Measurements from ENCODE around the gene KAT8. TPM values are rescaled to one million over a fixed set of nuclear protein-coding genes. Genes with fewer than 3 reads are reported as not detected.

Gene KAT8
- total RNA-seq, 1 donor from 2014 or later: 61.2 TPM

GRCh38 chr16:31079342-31079944 is 38.0 kb upstream of the KAT8 start:
- DNase-seq (ENCODE audit: low spot score): no peak

DNA sequence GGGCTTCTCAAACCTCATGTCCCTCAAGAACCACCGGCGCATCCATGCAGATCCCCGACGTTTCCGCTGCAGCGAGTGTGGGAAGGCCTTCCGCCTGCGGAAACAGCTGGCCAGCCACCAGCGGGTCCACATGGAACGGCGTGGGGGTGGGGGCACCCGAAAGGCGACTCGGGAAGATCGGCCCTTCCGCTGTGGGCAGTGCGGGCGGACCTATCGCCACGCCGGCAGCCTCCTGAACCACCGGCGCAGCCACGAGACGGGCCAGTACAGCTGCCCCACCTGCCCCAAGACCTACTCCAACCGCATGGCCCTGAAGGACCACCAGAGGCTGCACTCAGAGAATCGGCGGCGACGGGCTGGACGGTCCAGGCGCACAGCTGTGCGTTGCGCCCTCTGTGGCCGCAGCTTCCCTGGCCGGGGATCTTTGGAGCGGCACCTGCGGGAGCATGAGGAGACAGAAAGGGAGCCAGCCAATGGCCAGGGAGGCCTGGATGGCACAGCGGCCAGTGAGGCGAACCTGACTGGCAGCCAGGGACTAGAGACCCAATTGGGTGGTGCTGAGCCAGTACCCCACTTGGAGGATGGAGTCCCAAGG is 37.3 kb upstream of the KAT8 start:
- Mint-ChIP-seq H3K4me1 (ENCODE audit: low read depth) (peaks cover 4% of the 10 kb centered on the region), H3K36me3 (ENCODE audit: low read depth) (peaks cover 50% of the 10 kb centered on the region)

More at GRCh38 chr16:31079342-31079944, 38.0 kb upstream of the KAT8 start:
- Mint-ChIP-seq H3K9me3 (no peaks in the 10 kb centered on the region), H3K27ac (no peak overlapping the region), H3K4me1 (ENCODE audit: low read depth) (peaks cover 10% of the 10 kb centered on the region), H3K27me3 (ENCODE audit: low read depth) (no peaks in the 10 kb centered on the region), H3K4me3 (ENCODE audit: low read depth) (no peak overlapping the region), H3K36me3 (ENCODE audit: low read depth) (peaks cover 56% of the 10 kb centered on the region)
- intact Hi-C loops (cut with micrococcal nuclease): no loop called here

GRCh38 chr16:31080756-31081419 is 36.6 kb upstream of the KAT8 start:
- no peak for DNase-seq (ENCODE audit: low spot score)
- peaks cover 54% of the 10 kb centered on the region for H3K36me3 Mint-ChIP-seq (ENCODE audit: low read depth)
- H3K9me3 Mint-ChIP-seq: no peaks in the 10 kb centered on the region
- intact Hi-C loops (cut with micrococcal nuclease): no loop called here
- H3K4me3 Mint-ChIP-seq (ENCODE audit: low read depth): no peak overlapping the region
- H3K27ac Mint-ChIP-seq: no peak overlapping the region
- peaks cover 5% of the 10 kb centered on the region for H3K4me1 Mint-ChIP-seq (ENCODE audit: low read depth)
- no peaks in the 10 kb centered on the region for H3K27me3 Mint-ChIP-seq (ENCODE audit: low read depth)

More for the DNA sequence above, 37.3 kb upstream of the KAT8 start:
- no peak overlapping the region for H3K4me3 Mint-ChIP-seq (ENCODE audit: low read depth)
- no peaks in the 10 kb centered on the region for H3K9me3 Mint-ChIP-seq
- DNase-seq (ENCODE audit: low spot score): no peak
- no peaks in the 10 kb centered on the region for H3K27me3 Mint-ChIP-seq (ENCODE audit: low read depth)
- no peak overlapping the region for H3K27ac Mint-ChIP-seq
- intact Hi-C loops (cut with micrococcal nuclease): no loop called here

DNA sequence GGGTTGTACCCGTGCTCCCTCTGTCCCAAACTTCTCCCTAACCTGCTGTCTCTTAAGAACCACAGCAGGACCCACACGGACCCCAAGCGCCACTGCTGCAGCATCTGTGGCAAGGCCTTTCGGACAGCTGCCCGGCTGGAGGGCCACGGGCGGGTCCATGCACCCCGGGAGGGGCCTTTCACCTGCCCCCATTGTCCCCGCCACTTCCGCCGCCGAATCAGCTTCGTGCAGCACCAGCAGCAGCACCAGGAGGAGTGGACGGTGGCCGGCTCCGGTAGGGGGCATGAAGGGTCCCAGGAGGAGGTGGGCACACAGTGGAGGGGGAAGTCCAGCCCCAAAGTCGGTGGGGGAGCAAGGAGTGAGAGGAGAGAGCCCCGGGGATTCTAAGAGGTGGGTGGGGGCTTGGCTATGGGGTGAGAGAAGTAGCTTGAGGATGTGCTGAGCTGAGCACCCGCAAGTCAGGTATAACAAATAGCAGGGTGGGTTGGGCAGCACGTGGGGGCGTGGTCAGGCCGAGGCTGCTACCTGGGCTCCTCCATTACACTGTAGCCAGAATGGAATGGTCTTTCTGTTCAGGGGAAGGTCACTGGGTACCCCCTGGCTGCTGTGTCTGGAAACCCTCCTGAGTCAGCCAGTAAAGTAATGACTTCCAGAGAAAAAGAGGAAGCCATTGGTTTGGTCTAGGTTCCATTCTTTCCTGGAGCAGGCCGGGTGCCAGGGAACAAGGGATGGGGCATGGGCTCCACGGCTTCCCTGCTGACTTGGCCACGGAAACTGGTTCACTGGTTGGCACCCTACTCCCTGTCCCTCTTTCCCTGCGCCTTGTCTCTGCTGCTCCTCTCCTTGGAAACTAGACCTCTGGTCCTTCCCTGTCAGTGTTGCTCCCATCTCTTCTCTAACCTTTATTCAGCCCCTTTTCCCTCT is 35.8 kb upstream of the KAT8 start:
- Mint-ChIP-seq H3K27me3 (ENCODE audit: low read depth) (no peaks in the 10 kb centered on the region), H3K36me3 (ENCODE audit: low read depth) (peaks cover 48% of the 10 kb centered on the region), H3K4me1 (ENCODE audit: low read depth) (peaks cover 2% of the 10 kb centered on the region), H3K4me3 (ENCODE audit: low read depth) (no peak overlapping the region), H3K27ac (no peak overlapping the region), H3K9me3 (no peaks in the 10 kb centered on the region)
- intact Hi-C loops (cut with micrococcal nuclease): no loop called here
- DNase-seq (ENCODE audit: low spot score): no peak

DNA sequence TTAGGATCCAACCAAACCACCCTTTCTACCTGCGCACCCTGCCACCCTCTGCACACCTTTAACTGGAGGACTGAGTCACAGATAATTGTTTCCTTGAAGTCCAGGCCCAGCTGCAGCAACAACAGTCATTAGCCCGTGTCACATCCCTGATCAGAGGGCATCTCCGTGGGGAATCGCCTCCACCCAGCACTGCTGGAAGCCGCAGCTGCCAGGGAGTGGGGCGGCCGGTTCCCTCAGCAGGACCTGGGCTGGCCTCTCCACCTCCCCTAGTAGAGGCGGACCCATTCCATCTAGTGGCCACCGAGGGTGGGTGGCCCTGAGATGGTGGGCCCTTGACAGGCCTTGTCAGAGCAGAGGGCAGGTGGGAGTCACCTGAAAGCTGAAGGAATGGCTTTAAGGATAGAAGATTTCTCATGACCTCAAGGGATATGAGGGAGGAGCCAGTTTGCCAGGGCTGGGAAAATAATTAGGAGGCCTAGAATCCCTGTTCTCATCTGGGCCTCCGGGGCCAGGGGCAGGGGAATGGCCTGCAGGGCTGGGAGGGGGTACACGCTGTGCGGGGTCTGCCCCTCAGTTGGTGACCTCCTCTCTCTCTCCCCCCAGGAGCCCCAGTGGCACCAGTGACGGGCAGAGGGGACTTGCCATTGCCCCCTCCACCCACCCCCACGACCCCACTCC is 35.0 kb upstream of the KAT8 start:
- Mint-ChIP-seq H3K27ac (no peak overlapping the region), H3K4me3 (ENCODE audit: low read depth) (no peak overlapping the region), H3K4me1 (ENCODE audit: low read depth) (peaks cover 2% of the 10 kb centered on the region), H3K9me3 (no peaks in the 10 kb centered on the region), H3K27me3 (ENCODE audit: low read depth) (no peaks in the 10 kb centered on the region), H3K36me3 (ENCODE audit: low read depth) (peaks cover 43% of the 10 kb centered on the region)
- intact Hi-C loops (cut with micrococcal nuclease): no loop called here
- DNase-seq (ENCODE audit: low spot score): no peak

DNA sequence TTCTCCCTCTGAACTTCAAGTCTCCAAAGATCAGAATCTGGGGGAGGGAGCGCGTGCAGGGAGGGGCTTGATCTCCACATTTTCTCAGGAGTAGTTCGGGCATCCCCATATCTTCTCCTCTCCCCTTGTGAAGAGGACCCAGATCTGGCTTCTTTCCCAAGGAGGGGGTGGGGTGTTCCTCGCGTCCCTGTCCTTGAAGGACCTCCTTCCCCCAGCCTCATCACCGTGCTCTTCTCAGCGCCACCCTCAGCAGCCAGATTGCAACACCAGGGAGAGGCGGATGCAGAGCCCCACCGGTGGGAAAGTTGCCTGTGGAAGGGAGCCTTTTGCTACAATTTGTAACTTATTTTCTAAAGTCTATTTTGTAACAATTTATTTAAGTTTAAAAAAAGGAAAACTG is 34.4 kb upstream of the KAT8 start:
- H3K27me3 Mint-ChIP-seq (ENCODE audit: low read depth): no peaks in the 10 kb centered on the region
- no peak for DNase-seq (ENCODE audit: low spot score)
- peaks cover 2% of the 10 kb centered on the region for H3K4me1 Mint-ChIP-seq (ENCODE audit: low read depth)
- H3K9me3 Mint-ChIP-seq: no peaks in the 10 kb centered on the region
- H3K27ac Mint-ChIP-seq: no peak overlapping the region
- intact Hi-C loops (cut with micrococcal nuclease): no loop called here
- no peak overlapping the region for H3K4me3 Mint-ChIP-seq (ENCODE audit: low read depth)
- H3K36me3 Mint-ChIP-seq (ENCODE audit: low read depth): peaks cover 37% of the 10 kb centered on the region

GRCh38 chr16:31083556-31083955 is 33.9 kb upstream of the KAT8 start:
- no peak for DNase-seq (ENCODE audit: low spot score)
- Mint-ChIP-seq H3K27me3 (ENCODE audit: low read depth) (no peaks in the 10 kb centered on the region), H3K27ac (no peak overlapping the region), H3K4me3 (ENCODE audit: low read depth) (no peak overlapping the region), H3K36me3 (ENCODE audit: low read depth) (peaks cover 33% of the 10 kb centered on the region), H3K4me1 (ENCODE audit: low read depth) (peaks cover 2% of the 10 kb centered on the region), H3K9me3 (no peaks in the 10 kb centered on the region)
- intact Hi-C loops (cut with micrococcal nuclease): no loop called here

GRCh38 chr16:31083981-31084380 is 33.5 kb upstream of the KAT8 start:
- Mint-ChIP-seq H3K4me3 (ENCODE audit: low read depth) (no peak overlapping the region), H3K9me3 (no peaks in the 10 kb centered on the region), H3K36me3 (ENCODE audit: low read depth) (peaks cover 29% of the 10 kb centered on the region), H3K27me3 (ENCODE audit: low read depth) (no peaks in the 10 kb centered on the region), H3K27ac (no peak overlapping the region), H3K4me1 (ENCODE audit: low read depth) (peaks cover 2% of the 10 kb centered on the region)
- no peak for DNase-seq (ENCODE audit: low spot score)
- intact Hi-C loops (cut with micrococcal nuclease): no loop called here

DNA sequence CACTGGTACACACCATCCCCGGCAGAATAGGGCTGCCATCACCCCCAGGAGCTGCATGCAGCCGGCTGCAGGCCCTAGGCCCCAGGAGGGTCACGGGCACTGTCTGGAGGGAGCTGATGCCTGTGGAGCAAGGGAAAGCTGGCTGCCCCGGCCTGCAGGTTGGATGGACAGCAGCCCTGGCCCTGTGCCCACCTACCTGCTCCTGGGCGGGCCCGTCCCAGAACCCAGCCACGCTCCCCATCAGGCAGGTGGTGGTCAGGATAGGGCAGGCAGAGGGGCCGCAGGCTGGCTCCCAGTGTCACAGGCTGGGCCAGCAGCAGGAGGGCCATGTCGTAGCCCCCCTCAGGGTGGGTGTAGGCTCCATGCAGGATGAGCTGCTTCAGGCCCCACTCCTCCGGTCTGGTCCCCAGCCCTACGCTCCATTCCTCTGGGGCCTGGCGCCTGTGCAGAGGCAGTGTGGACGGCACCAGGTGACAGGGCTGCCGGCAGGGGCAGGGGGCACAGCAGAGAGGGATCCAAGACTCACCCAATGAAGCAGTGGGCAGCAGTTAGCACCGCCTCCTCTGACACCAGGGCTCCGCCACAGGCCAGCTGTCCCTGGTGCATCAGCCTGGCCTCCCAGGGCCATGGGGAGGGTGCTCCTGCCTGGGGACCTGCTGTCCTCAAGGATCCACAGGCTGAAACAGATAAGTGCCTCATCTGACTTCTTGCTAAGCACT is 32.7 kb upstream of the KAT8 start:
- DNase-seq (ENCODE audit: low spot score): no peak
- no peak overlapping the region for H3K27ac Mint-ChIP-seq
- no peak overlapping the region for H3K4me3 Mint-ChIP-seq (ENCODE audit: low read depth)
- peaks cover 27% of the 10 kb centered on the region for H3K36me3 Mint-ChIP-seq (ENCODE audit: low read depth)
- intact Hi-C loops (cut with micrococcal nuclease): no loop called here
- H3K4me1 Mint-ChIP-seq (ENCODE audit: low read depth): peaks cover 2% of the 10 kb centered on the region
- H3K9me3 Mint-ChIP-seq: no peaks in the 10 kb centered on the region
- H3K27me3 Mint-ChIP-seq (ENCODE audit: low read depth): no peaks in the 10 kb centered on the region

DNA sequence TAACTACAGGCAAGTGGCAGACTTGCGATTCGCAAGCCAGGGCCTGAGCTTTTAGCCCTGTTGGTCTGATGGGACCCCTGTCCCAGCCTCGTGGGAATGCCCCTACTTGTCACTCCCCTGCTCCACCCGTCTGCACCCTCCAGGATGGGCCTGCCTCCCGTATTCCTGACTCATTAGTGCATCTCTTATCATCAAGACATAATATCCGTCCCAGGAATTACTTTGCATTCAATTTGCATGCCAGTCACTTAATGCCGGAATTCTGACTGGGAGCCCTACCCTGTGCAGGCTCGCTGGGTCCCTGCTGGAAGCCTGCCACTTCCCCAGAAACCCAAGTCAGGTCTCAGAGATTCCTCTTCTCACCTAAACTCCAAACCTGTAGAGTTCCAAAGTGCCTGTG is 32.1 kb upstream of the KAT8 start:
- H3K27ac Mint-ChIP-seq: no peak overlapping the region

DNA sequence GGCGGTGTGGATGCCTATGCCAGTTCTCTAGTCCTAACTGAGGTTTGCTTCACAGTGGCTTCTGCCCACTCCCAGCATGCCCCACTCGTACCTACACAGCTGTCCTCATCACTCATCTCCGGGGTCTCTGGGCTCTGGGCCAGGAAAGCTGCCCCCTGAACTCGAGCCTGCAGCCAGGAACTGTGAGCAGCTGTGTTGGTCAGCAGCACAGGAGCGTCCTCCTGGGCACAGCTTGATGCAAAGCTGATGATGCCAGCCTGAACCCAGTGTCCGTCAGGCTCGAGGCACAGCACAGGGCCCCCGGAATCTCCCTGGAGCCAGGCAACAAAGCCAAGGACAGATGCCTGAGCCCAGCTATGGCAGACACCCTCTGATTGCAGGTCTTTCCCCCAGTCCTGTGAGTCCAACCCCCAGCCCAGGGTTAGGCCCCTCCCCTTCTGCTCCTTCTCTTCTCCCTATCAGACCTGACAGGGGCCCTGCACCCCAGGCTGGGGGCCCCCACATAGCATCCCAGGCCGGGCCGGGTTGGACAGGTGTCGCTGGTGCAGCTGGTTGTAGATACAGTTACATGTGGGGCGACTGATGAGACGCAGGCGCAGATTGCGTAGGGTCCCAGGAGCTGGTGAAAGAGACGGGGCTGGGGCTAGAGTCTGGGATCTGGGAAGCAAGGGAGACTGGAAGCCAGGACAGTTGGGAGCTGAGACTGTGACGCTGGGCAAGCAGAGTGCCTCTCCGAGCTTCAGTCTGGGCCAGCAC is 31.4 kb upstream of the KAT8 start:
- no peak overlapping the region for H3K27ac Mint-ChIP-seq
- no peaks in the 10 kb centered on the region for H3K9me3 Mint-ChIP-seq
- no peak for DNase-seq (ENCODE audit: low spot score)
- H3K4me1 Mint-ChIP-seq (ENCODE audit: low read depth): peaks cover 2% of the 10 kb centered on the region
- H3K4me3 Mint-ChIP-seq (ENCODE audit: low read depth): no peak overlapping the region
- peaks cover 26% of the 10 kb centered on the region for H3K36me3 Mint-ChIP-seq (ENCODE audit: low read depth)
- intact Hi-C loops (cut with micrococcal nuclease): no loop called here
- no peaks in the 10 kb centered on the region for H3K27me3 Mint-ChIP-seq (ENCODE audit: low read depth)

More for the DNA sequence above, 32.1 kb upstream of the KAT8 start:
- H3K9me3 Mint-ChIP-seq: no peaks in the 10 kb centered on the region
- no peak overlapping the region for H3K4me3 Mint-ChIP-seq (ENCODE audit: low read depth)
- intact Hi-C loops (cut with micrococcal nuclease): no loop called here
- H3K4me1 Mint-ChIP-seq (ENCODE audit: low read depth): peaks cover 2% of the 10 kb centered on the region
- no peak for DNase-seq (ENCODE audit: low spot score)
- H3K27me3 Mint-ChIP-seq (ENCODE audit: low read depth): no peaks in the 10 kb centered on the region
- peaks cover 26% of the 10 kb centered on the region for H3K36me3 Mint-ChIP-seq (ENCODE audit: low read depth)

Data from activated T-helper 2 cell treated with anti-CD3 and anti-CD28 coated beads, Interferon-gamma antibody, Interleukin-2, Interleukin-4, amounts not matched to agents 10 μg/mL and 5 μg/mL and 100 μg/mL, durations not matched to agents 14 hours and 24 hours and 36 hours (primary cell).